Upper lobe of right lung (tissue), 1 donor: Measurements from ENCODE around the gene ATG2B. TPM values are rescaled to one million over a fixed set of nuclear protein-coding genes. Genes with fewer than 3 reads are reported as not detected.
A peak's percentile ranks its signal among the peaks of the same experiment; 100 is the strongest.

Experiments
- ATAC-seq: fragments of 200-7000 bp; cut with Tn5 transposase; one replicate; pipeline ENCODE4 v1.9.1; 2020; ENCODE audit warnings: mild to moderate bottlenecking, moderate library complexity
- DNase-seq: peaks from one replicate; pipeline ENCODE4 v3.0.0-alpha.2; 2020
- H3K27ac ChIP-seq: fragments of 200-600 bp; one replicate; pipeline ENCODE4 v1.8.0; 2022
- H3K27me3 ChIP-seq: fragments of 200-600 bp; one replicate; pipeline ENCODE4 v1.8.0; 2022; ENCODE audit warnings: mild to moderate bottlenecking
- H3K36me3 ChIP-seq: fragments of 200-600 bp; one replicate; pipeline ENCODE4 v1.8.0; 2022
- H3K4me1 ChIP-seq: fragments of 200-600 bp; one replicate; pipeline ENCODE4 v1.8.0; 2022
- H3K4me3 ChIP-seq: fragments of 200-600 bp; one replicate; pipeline ENCODE4 v1.8.0; 2022; ENCODE audit warnings: mild to moderate bottlenecking
- H3K9me3 ChIP-seq: fragments of 200-600 bp; one replicate; pipeline ENCODE4 v1.8.0; 2022
- CTCF ChIP-seq: fragments of 200-600 bp; IDR thresholded peaks from one replicate; pipeline ENCODE4 v1.8.0; 2022; ENCODE audit warnings: antibody characterized with exemption
- intact Hi-C: fragments of 100-400 bp; cut with DNase I; formaldehyde crosslinking; loops from one replicate; pipeline ENCODE4 v1.11.0; 2022
- total RNA-seq: library from RNA; stranded (reverse); fragmentation: NEBNext Ultra II Directional; extraction: Animal tissue kit (Norgen Biotek cat#: 25700); gene quantifications from one replicate; pipeline ENCODE4 v1.2.1, GENCODE V29; 2021
- donor health status: DM: no; HTN: yes; CAD: no; lungs with severe emphysema.

Gene ATG2B
- total RNA-seq, 1 donor from 2014 or later: 19.1 TPM

GRCh38 chr14:96275177-96276112, 87.7 kb downstream of the ATG2B start:
- DNase-seq (peak; percentile 87), ATAC-seq (peak; percentile 83)
- intact Hi-C loops: loop anchor here (2.0 kb wide), 1 partner anchor 175 kb away; no protein-coding TSS in a partner anchor
- no peaks in the 10 kb centered on the region for H3K27me3 ChIP-seq
- peaks cover 9% of the 10 kb centered on the region for H3K9me3 ChIP-seq
- no peaks in the 10 kb centered on the region for H3K36me3 ChIP-seq
- peak; percentile 94 for TF ChIP-seq CTCF
- H3K27ac ChIP-seq: no peak overlapping the region
- no peak overlapping the region for H3K4me3 ChIP-seq
- peaks cover 10% of the 10 kb centered on the region for H3K4me1 ChIP-seq

GRCh38 chr14:96274543-96274942, 88.6 kb downstream of the ATG2B start:
- Histone ChIP-seq H3K36me3 (no peaks in the 10 kb centered on the region), H3K4me3 (no peak overlapping the region), H3K9me3 (peaks cover 9% of the 10 kb centered on the region), H3K4me1 (peaks cover 10% of the 10 kb centered on the region), H3K27ac (no peak overlapping the region), H3K27me3 (no peaks in the 10 kb centered on the region)
- no peak for TF ChIP-seq CTCF
- intact Hi-C loops: loop anchor here (2.0 kb wide), 1 partner anchor 174 kb away; no protein-coding TSS in a partner anchor
- DNase-seq: no peak
- ATAC-seq: no peak

- Histone ChIP-seq H3K9me3 (peaks cover 9% of the 10 kb centered on the region), H3K4me3 (no peak overlapping the region), H3K27me3 (no peaks in the 10 kb centered on the region), H3K4me1 (peaks cover 10% of the 10 kb centered on the region), H3K27ac (no peak overlapping the region), H3K36me3 (no peaks in the 10 kb centered on the region)
- intact Hi-C loops: loop anchor here (2.0 kb wide), 1 partner anchor 173 kb away; no protein-coding TSS in a partner anchor
- TF ChIP-seq CTCF: no peak
- DNase-seq (no peak), ATAC-seq (no peak)
These were observed 89.0 kb downstream of the ATG2B start for GRCh38 chr14:96274122-96274521.

- DNase-seq: no peak
- no peak for TF ChIP-seq CTCF
- H3K27me3 ChIP-seq: no peaks in the 10 kb centered on the region
- H3K36me3 ChIP-seq: no peaks in the 10 kb centered on the region
- H3K27ac ChIP-seq: no peak overlapping the region
- H3K4me1 ChIP-seq: peaks cover 10% of the 10 kb centered on the region
- H3K4me3 ChIP-seq: no peak overlapping the region
- intact Hi-C loops: loop anchor here (2.0 kb wide), 1 partner anchor 173 kb away; no protein-coding TSS in a partner anchor
- ATAC-seq: no peak
- H3K9me3 ChIP-seq: peaks cover 9% of the 10 kb centered on the region
These were observed 89.5 kb downstream of the ATG2B start for GRCh38 chr14:96273629-96274028.

GRCh38 chr14:96272777-96273473, 90.2 kb downstream of the ATG2B start:
- Histone ChIP-seq H3K4me3 (no peak overlapping the region), H3K27ac (no peak overlapping the region), H3K36me3 (no peaks in the 10 kb centered on the region), H3K4me1 (peaks cover 10% of the 10 kb centered on the region), H3K9me3 (peaks cover 3% of the 10 kb centered on the region), H3K27me3 (no peaks in the 10 kb centered on the region)
- DNase-seq: no peak
- ATAC-seq: no peak
- intact Hi-C loops: no loop called here
- no peak for TF ChIP-seq CTCF
